ENCODE measurements around the gene MDFIC2. TPM values are rescaled to one million over a fixed set of nuclear protein-coding genes. Genes with fewer than 3 reads are reported as not detected.

Gene MDFIC2
- total and polyA plus RNA-seq, 2 of the 13 experiments (the other 11 are each of a cell fraction or from before 2014, with no cell fraction given) = not detected

- TF ChIP-seq, protein P1, sequence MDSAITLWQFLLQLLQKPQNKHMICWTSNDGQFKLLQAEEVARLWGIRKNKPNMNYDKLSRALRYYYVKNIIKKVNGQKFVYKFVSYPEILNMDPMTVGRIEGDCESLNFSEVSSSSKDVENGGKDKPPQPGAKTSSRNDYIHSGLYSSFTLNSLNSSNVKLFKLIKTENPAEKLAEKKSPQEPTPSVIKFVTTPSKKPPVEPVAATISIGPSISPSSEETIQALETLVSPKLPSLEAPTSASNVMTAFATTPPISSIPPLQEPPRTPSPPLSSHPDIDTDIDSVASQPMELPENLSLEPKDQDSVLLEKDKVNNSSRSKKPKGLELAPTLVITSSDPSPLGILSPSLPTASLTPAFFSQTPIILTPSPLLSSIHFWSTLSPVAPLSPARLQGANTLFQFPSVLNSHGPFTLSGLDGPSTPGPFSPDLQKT (CRISPR knock-in tag; IDR thresholded peaks at IDR 0.05; ENCODE audit: borderline replicate concordance) = no peak
- TF ChIP-seq NFIB (CRISPR knock-in tag; IDR thresholded peaks at IDR 0.05; ENCODE audit: borderline replicate concordance) = no peak
- TF ChIP-seq FOXP1 (IDR thresholded peaks at IDR 0.05) = no peak
- TF ChIP-seq FOXP1 (CRISPR knock-in tag; IDR thresholded peaks at IDR 0.05) = no peak
- TF ChIP-seq WIZ (CRISPR knock-in tag; IDR thresholded peaks at IDR 0.05) = no peak
- peak; percentile 67 for TF ChIP-seq STAG1 (CRISPR knock-in tag; IDR thresholded peaks at IDR 0.05)
- no peak for TF ChIP-seq U2AF1 (optimal IDR thresholded peaks at IDR 0.05; ENCODE audit: low read depth, low read length)
- TF ChIP-seq ZBTB38 (CRISPR knock-in tag; IDR thresholded peaks at IDR 0.05) = no peak
Observed at GRCh38 chr3:70358978-70359580, 46.6 kb upstream of the MDFIC2 start (continued).

DNA sequence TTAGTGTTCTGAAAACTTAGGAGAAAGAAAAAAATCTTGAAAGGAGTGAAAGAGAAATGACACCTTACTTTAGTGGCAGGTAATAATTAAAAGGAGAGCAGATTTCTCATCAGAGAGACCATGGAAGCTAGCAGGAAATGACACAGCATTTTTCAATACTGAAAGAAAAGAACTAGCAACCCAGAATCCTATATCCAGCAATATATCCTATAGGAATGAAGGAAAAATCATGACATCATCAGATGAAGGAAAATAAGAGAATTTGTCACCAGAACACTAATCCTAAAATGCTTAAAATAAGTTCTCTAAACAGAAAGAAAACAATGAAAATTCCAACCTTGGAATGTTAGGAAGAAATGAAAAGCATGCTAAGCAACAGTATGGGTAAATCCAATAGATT lies 39.8 kb upstream of the MDFIC2 start:
- CTCF ChIA-PET (ENCODE audit: low intra/inter-chr PET ratio, low total read pairs) = no interaction called here
- H4K20me1 ChIP-seq (ENCODE audit: insufficient read depth, low read length) = no peaks in the 10 kb centered on the region
- no peaks in the 10 kb centered on the region for H3K79me2 ChIP-seq (ENCODE audit: insufficient read depth, low read length)
- FAIRE-seq (no peak), DNase-seq (ENCODE audit: low spot score) (no peak), ATAC-seq (no peak)
- H3K4me1 ChIP-seq (ENCODE audit: insufficient read depth, low read length) = no peaks in the 10 kb centered on the region
- in situ Hi-C loops (cut with HindIII; ENCODE audit: extremely low pct_ligation_motif_present, low pct_unique_long_range_greater_than_20kb) (loop anchor here (10.0 kb wide), 2 partner anchors 227 to 287 kb away; no protein-coding TSS in a partner anchor), intact Hi-C loops (cut with micrococcal nuclease; ENCODE audit: unreplicated experiment) (no loop called here)
- no TSS peak for BruUV-seq (replicated peaks)
- TF ChIP-seq E2F1 (CRISPR knock-in tag; IDR thresholded peaks at IDR 0.05) (no peak), CREB1 (IDR thresholded peaks at IDR 0.05) (peak; percentile 54), CREB1 (CRISPR knock-in tag; IDR thresholded peaks at IDR 0.05) (no peak), KAT8 (CRISPR knock-in tag; IDR thresholded peaks at IDR 0.05) (no peak), HNRNPLL (IDR thresholded peaks at IDR 0.05; ENCODE audit: low read depth, low read length, poor library complexity, severe bottlenecking) (no peak), ATF7 (IDR thresholded peaks at IDR 0.05) (peak; percentile 85), ATF7 (CRISPR knock-in tag; IDR thresholded peaks at IDR 0.05) (no peak), ZNF646 (CRISPR knock-in tag; IDR thresholded peaks at IDR 0.05) (no peak), PCBP1 (IDR thresholded peaks at IDR 0.05; ENCODE audit: borderline replicate concordance, low read depth, low read length) (no peak)
- H3K4me2 ChIP-seq (ENCODE audit: low read depth, low read length) = no peak overlapping the region
- no peak overlapping the region for H3K27ac ChIP-seq (ENCODE audit: extremely low read length, insufficient read depth, low read length)
- no peak overlapping the region for H3K9ac ChIP-seq (ENCODE audit: insufficient read depth, low read depth, low read length)
- no peak overlapping the region for H3K4me3 ChIP-seq (replicated peaks in 1 of 3; ENCODE audit: insufficient read depth in 1 of 3, low read depth in 2 of 3, low read length in 3 of 3)
- H3K9me3 ChIP-seq (ENCODE audit: low read length) = no peaks in the 10 kb centered on the region
- H3K36me3 ChIP-seq (replicated peaks in 1 of 2; ENCODE audit: control insufficient read depth in 1 of 2, insufficient read depth in 2 of 2, low read length in 2 of 2) = no peaks in the 10 kb centered on the region
- POLR2A ChIA-PET = no interaction called here
- no peak overlapping the region for H2AFZ ChIP-seq (ENCODE audit: low read length)
- no peaks in the 10 kb centered on the region for H3K27me3 ChIP-seq (ENCODE audit: control insufficient read depth in 1 of 2, insufficient read depth in 2 of 2, low read length in 2 of 2)
